Duodenal mucosa (tissue), 2 donors: ENCODE data around the gene NALCN.

Experiments
- H3K27ac ChIP-seq: one replicate; pipeline ENCODE4 v1.7.0; 2013; ENCODE audit warnings: low read depth, low read length
- H3K27me3 ChIP-seq, 2 donors: one replicate each; pipeline ENCODE4 v1.7.0; 2013; ENCODE audit warnings: low read length in 2 of 2, control low read depth in 1 of 2; ENCODE audit not compliant: insufficient read depth in 2 of 2, control insufficient read depth in 1 of 2
- H3K36me3 ChIP-seq, 2 donors: one replicate each; pipeline ENCODE4 v1.7.0; 2013; ENCODE audit warnings: low read length in 2 of 2, control low read depth in 1 of 2; ENCODE audit not compliant: insufficient read depth in 2 of 2, control insufficient read depth in 1 of 2
- H3K4me1 ChIP-seq, 2 donors: one replicate each; pipeline ENCODE4 v1.7.0; 2013; ENCODE audit warnings: low read length in 2 of 2, control low read depth in 1 of 2; ENCODE audit not compliant: insufficient read depth in 2 of 2, control insufficient read depth in 1 of 2
- H3K4me3 ChIP-seq, 2 donors: one replicate each; pipeline ENCODE4 v1.7.0; 2013; ENCODE audit warnings: low read length in 2 of 2, low read depth in 1 of 2
- H3K9ac ChIP-seq, 2 donors: one replicate each; pipeline ENCODE4 v1.7.0; 2013; ENCODE audit warnings: low read length in 2 of 2, low read depth in 1 of 2
- H3K9me3 ChIP-seq, 2 donors: one replicate each; pipeline ENCODE4 v1.7.0; 2013; ENCODE audit warnings: low read length in 2 of 2, control low read depth in 1 of 2; ENCODE audit not compliant: control insufficient read depth in 1 of 2

Gene NALCN

GRCh38 chr13:101120007-101120406 is 296.3 kb downstream of the NALCN start:
- Histone ChIP-seq H3K4me3 (no peak overlapping the region), H3K27me3 (no peaks in the 10 kb centered on the region), H3K9me3 (no peaks in the 10 kb centered on the region), H3K9ac (no peak overlapping the region), H3K4me1 (no peaks in the 10 kb centered on the region), H3K27ac (no peak overlapping the region), H3K36me3 (no peaks in the 10 kb centered on the region)

- Histone ChIP-seq H3K9me3 (no peaks in the 10 kb centered on the region), H3K9ac (no peak overlapping the region), H3K4me1 (no peaks in the 10 kb centered on the region), H3K36me3 (no peaks in the 10 kb centered on the region), H3K27me3 (peaks cover 0 to 3% of the 10 kb centered on the region in 2 donors), H3K4me3 (no peak overlapping the region), H3K27ac (no peak overlapping the region)
Observed at GRCh38 chr13:101116826-101117225, 299.5 kb downstream of the NALCN start.

GRCh38 chr13:101116341-101116740 is 300.0 kb downstream of the NALCN start:
- H3K36me3 ChIP-seq, result no peaks in the 10 kb centered on the region
- H3K27ac ChIP-seq, result no peak overlapping the region
- H3K27me3 ChIP-seq, result peaks cover 0 to 3% of the 10 kb centered on the region in 2 donors
- H3K9ac ChIP-seq, result no peak overlapping the region
- H3K4me1 ChIP-seq, result no peaks in the 10 kb centered on the region
- no peaks in the 10 kb centered on the region for H3K9me3 ChIP-seq
- no peak overlapping the region for H3K4me3 ChIP-seq

GRCh38 chr13:101115762-101116171 is 300.5 kb downstream of the NALCN start:
- no peak overlapping the region for H3K27ac ChIP-seq
- no peaks in the 10 kb centered on the region for H3K9me3 ChIP-seq
- no peak overlapping the region for H3K4me3 ChIP-seq
- no peak overlapping the region for H3K9ac ChIP-seq
- H3K4me1 ChIP-seq, result no peaks in the 10 kb centered on the region
- H3K36me3 ChIP-seq, result no peaks in the 10 kb centered on the region
- peaks cover 0 to 3% of the 10 kb centered on the region in 2 donors for H3K27me3 ChIP-seq

- H3K27ac ChIP-seq, result no peak overlapping the region
- no peaks in the 10 kb centered on the region for H3K9me3 ChIP-seq
- no peak overlapping the region for H3K9ac ChIP-seq
- no peaks in the 10 kb centered on the region for H3K36me3 ChIP-seq
- no peaks in the 10 kb centered on the region for H3K4me1 ChIP-seq
- H3K27me3 ChIP-seq, result peaks cover 0 to 3% of the 10 kb centered on the region in 2 donors
- no peak overlapping the region for H3K4me3 ChIP-seq
Observed at GRCh38 chr13:101111894-101112293, 304.4 kb downstream of the NALCN start.

- H3K4me3 ChIP-seq, result no peak overlapping the region
Observed at GRCh38 chr13:101109005-101109404, 307.3 kb downstream of the NALCN start.

GRCh38 chr13:101098873-101099272 is 317.4 kb downstream of the NALCN start:
- Histone ChIP-seq H3K4me3 (no peak overlapping the region), H3K9ac (no peak overlapping the region), H3K4me1 (no peaks in the 10 kb centered on the region), H3K27me3 (no peaks in the 10 kb centered on the region), H3K27ac (no peak overlapping the region), H3K36me3 (no peaks in the 10 kb centered on the region), H3K9me3 (no peaks in the 10 kb centered on the region)

More at GRCh38 chr13:101109005-101109404, 307.3 kb downstream of the NALCN start:
- Histone ChIP-seq H3K27ac (no peak overlapping the region), H3K9ac (no peak overlapping the region), H3K9me3 (no peaks in the 10 kb centered on the region), H3K4me1 (no peaks in the 10 kb centered on the region), H3K27me3 (peaks cover 0 to 6% of the 10 kb centered on the region in 2 donors), H3K36me3 (no peaks in the 10 kb centered on the region)

GRCh38 chr13:101092985-101093384 is 323.3 kb downstream of the NALCN start:
- Histone ChIP-seq H3K9me3 (no peaks in the 10 kb centered on the region), H3K4me1 (no peaks in the 10 kb centered on the region), H3K36me3 (no peaks in the 10 kb centered on the region), H3K4me3 (no peak overlapping the region), H3K27me3 (no peaks in the 10 kb centered on the region), H3K9ac (no peak overlapping the region), H3K27ac (no peak overlapping the region)

- H3K27ac ChIP-seq, result no peak overlapping the region
- no peaks in the 10 kb centered on the region for H3K27me3 ChIP-seq
- H3K36me3 ChIP-seq, result no peaks in the 10 kb centered on the region
- H3K9me3 ChIP-seq, result no peaks in the 10 kb centered on the region
- no peak overlapping the region for H3K4me3 ChIP-seq
- no peak overlapping the region for H3K9ac ChIP-seq
- H3K4me1 ChIP-seq, result no peaks in the 10 kb centered on the region
Observed at GRCh38 chr13:101090287-101090686, 326.0 kb downstream of the NALCN start.

GRCh38 chr13:101085551-101085950 is 330.8 kb downstream of the NALCN start:
- Histone ChIP-seq H3K9ac (no peak overlapping the region), H3K27me3 (no peaks in the 10 kb centered on the region), H3K9me3 (no peaks in the 10 kb centered on the region), H3K4me3 (no peak overlapping the region), H3K27ac (no peak overlapping the region), H3K36me3 (no peaks in the 10 kb centered on the region), H3K4me1 (no peaks in the 10 kb centered on the region)

GRCh38 chr13:101082441-101082840 is 333.9 kb downstream of the NALCN start:
- Histone ChIP-seq H3K4me3 (no peak overlapping the region), H3K4me1 (no peaks in the 10 kb centered on the region), H3K27ac (no peak overlapping the region), H3K36me3 (no peaks in the 10 kb centered on the region), H3K27me3 (no peaks in the 10 kb centered on the region), H3K9me3 (no peaks in the 10 kb centered on the region), H3K9ac (no peak overlapping the region)
